GM23338 (cell line): Measurements from ENCODE around the gene CAPN9. TPM values are rescaled to one million over a fixed set of nuclear protein-coding genes. Genes with fewer than 3 reads are reported as not detected.

Experiments
- ATAC-seq: fragments of 200-7000 bp; cut with Tn5 transposase; 3 replicates; pipeline ENCODE4 v1.9.1; 2020
- DNase-seq: peaks from one replicate; pipeline ENCODE4 v3.0.0-alpha.2; 2015; ENCODE audit warnings: low spot score
- H2AFZ ChIP-seq: fragments of 200-600 bp; sonication (generic); 2 replicates; pipeline ENCODE4 v1.8.0; 2016; ENCODE audit warnings: antibody characterized with exemption, mild to moderate bottlenecking, moderate library complexity
- H3F3A ChIP-seq: fragments of 200-600 bp; sonication (generic); replicated peaks from 2 replicates; pipeline ENCODE4 v1.8.0; 2017; ENCODE audit warnings: antibody characterized with exemption, mixed run types, low read depth
- H3K27ac ChIP-seq: fragments of 200-600 bp; sonication (generic); 2 replicates; pipeline ENCODE4 v1.6.1; 2016; ENCODE audit warnings: low read depth
- H3K27me3 ChIP-seq: fragments of 200-600 bp; sonication (generic); 2 replicates; pipeline ENCODE4 v1.8.0; 2016; ENCODE audit warnings: mild to moderate bottlenecking, mixed run types, moderate library complexity; ENCODE audit not compliant: insufficient read depth
- H3K36me3 ChIP-seq: fragments of 200-600 bp; sonication (generic); 2 replicates; pipeline ENCODE4 v1.8.0; 2016; ENCODE audit warnings: mild to moderate bottlenecking; ENCODE audit not compliant: insufficient read depth
- H3K4me1 ChIP-seq: fragments of 200-600 bp; sonication (generic); 2 replicates; pipeline ENCODE4 v1.8.0; 2016; ENCODE audit warnings: mild to moderate bottlenecking, moderate library complexity; ENCODE audit not compliant: insufficient read depth
- H3K4me2 ChIP-seq: fragments of 200-600 bp; sonication (generic); 2 replicates; pipeline ENCODE4 v1.7.1; 2017; ENCODE audit warnings: mixed run types
- H3K4me3 ChIP-seq: fragments of 200-600 bp; sonication (generic); 2 replicates; pipeline ENCODE4 v1.6.1; 2016; ENCODE audit warnings: mixed run types
- H3K79me2 ChIP-seq: fragments of 200-600 bp; sonication (generic); replicated peaks from 2 replicates; pipeline ENCODE4 v1.8.0; 2017; ENCODE audit warnings: mild to moderate bottlenecking; ENCODE audit not compliant: insufficient read depth
- H3K9me2 ChIP-seq: fragments of 200-600 bp; sonication (generic); 2 replicates; pipeline ENCODE4 v1.8.0; 2017; ENCODE audit not compliant: insufficient read depth
- H4K20me1 ChIP-seq: fragments of 200-600 bp; sonication (generic); replicated peaks from 2 replicates; pipeline ENCODE4 v1.8.0; 2017; ENCODE audit warnings: mild to moderate bottlenecking; ENCODE audit not compliant: insufficient read depth
- H3K27ac Mint-ChIP-seq: 2 replicates; pipeline ENCODE4 v1.8.0; 2020; ENCODE audit warnings: inconsistent platforms, mild to moderate bottlenecking, moderate library complexity, mixed read lengths
- H3K27me3 Mint-ChIP-seq: 3 replicates; pipeline ENCODE4 v1.8.0; 2022; ENCODE audit warnings: low read depth, mild to moderate bottlenecking, moderate library complexity, mixed read lengths, inconsistent platforms; ENCODE audit not compliant: insufficient read depth, poor library complexity
- H3K36me3 Mint-ChIP-seq: 3 replicates; pipeline ENCODE4 v1.8.0; 2021; ENCODE audit warnings: low read depth, mild to moderate bottlenecking, inconsistent platforms, moderate library complexity, mixed read lengths
- H3K4me1 Mint-ChIP-seq: 3 replicates; pipeline ENCODE4 v1.8.0; 2020; ENCODE audit warnings: mild to moderate bottlenecking, inconsistent platforms, mixed read lengths
- H3K4me3 Mint-ChIP-seq: 3 replicates; pipeline ENCODE4 v1.8.0; 2021; ENCODE audit warnings: moderate library complexity, mild to moderate bottlenecking, inconsistent platforms, mixed read lengths
- H3K9me3 Mint-ChIP-seq: 3 replicates; pipeline ENCODE4 v1.8.0; 2020; ENCODE audit warnings: moderate library complexity, mild to moderate bottlenecking, inconsistent platforms, mixed read lengths
- JUNB ChIP-seq: IDR thresholded peaks from one replicate; pipeline ENCODE4 v1.6.1; 2016; ENCODE audit warnings: antibody characterized with exemption; ENCODE audit not compliant: unreplicated experiment
- NANOG ChIP-seq: IDR thresholded peaks from 2 replicates; pipeline ENCODE4 v1.6.1; 2016; ENCODE audit warnings: antibody characterized with exemption, borderline replicate concordance
- STAT1 ChIP-seq: IDR thresholded peaks from one replicate; pipeline ENCODE4 v1.6.1; 2016; ENCODE audit warnings: antibody characterized with exemption; ENCODE audit not compliant: unreplicated experiment
- ZNF114 ChIP-seq: fragments of 250-450 bp; sonication (Bioruptor Pico); IDR thresholded peaks from 2 replicates; pipeline ENCODE4 v1.5.0; 2020; ENCODE audit warnings: mild to moderate bottlenecking, moderate library complexity
- ZNF331 ChIP-seq: fragments of 250-450 bp; sonication (Bioruptor Pico); IDR thresholded peaks from 2 replicates; pipeline ENCODE4 v1.5.0; 2020; ENCODE audit warnings: low read depth, mild to moderate bottlenecking, moderate library complexity
- polyA plus RNA-seq: library from polyadenylated mRNA; unstranded; fragments of >200 nt; fragmentation: Nextera tagmentation; extraction: Ambion mirVana; gene quantifications from 2 replicates; pipeline ENCODE4 v1.2.1, GENCODE V29; 2016
- total RNA-seq: library from RNA; depleted of rRNA; stranded (reverse); fragments of >200 nt; shearing (Covaris generic); gene quantifications from 2 replicates; pipeline ENCODE4 v1.2.3, GENCODE V29; 2014
- TF ChIP-seq, protein P1 (sequence below): IDR thresholded peaks from one replicate; pipeline ENCODE4 v1.6.1; 2018; ENCODE audit warnings: antibody characterized with exemption; ENCODE audit not compliant: unreplicated experiment
- TF ChIP-seq, protein P2 (sequence below): IDR thresholded peaks from 2 replicates; pipeline ENCODE4 v1.6.1; 2016; ENCODE audit warnings: antibody characterized with exemption

CAPN9 gene
- total and polyA plus RNA-seq, 2 experiments from 2014 or later: 0.07 TPM; not detected in 1

DNA sequence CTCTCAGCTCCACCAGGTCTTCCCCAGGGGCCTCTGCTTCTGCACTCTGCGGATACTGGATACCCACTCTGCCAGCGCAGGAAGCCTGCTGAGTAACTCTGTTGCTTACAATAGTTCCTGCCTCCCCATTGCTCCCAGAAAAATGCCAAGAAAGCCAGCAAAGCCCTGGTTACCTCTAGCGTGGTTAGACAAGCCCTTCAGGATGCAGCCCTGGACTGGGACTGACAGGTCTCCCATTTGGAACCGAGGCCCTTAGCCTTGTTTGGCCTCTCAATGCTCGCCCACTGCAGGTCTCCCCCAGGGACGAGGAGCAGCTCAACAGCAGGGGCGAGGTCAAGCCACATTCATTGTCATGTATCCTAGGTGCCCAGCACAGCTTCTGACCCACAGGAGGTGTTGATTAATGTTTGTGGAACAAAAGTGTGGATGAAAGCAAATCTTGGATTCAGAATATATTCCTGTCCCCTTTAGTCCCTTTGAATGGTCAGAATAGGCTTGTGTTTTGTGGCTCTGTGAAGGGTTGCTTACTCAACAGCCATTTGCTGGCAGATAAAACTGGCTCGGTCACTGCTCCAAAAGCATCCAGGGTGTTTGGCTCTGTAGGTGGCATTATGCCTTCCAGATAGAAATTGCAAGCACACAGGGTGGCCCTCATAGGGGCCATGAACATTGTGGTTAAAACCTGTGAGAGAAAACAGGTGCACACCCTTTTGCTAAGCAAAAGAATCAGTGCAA is 62.2 kb downstream of the CAPN9 start:
- Histone ChIP-seq H3K79me2 (no peaks in the 10 kb centered on the region), H3K27ac (no peak overlapping the region), H3K27me3 (no peaks in the 10 kb centered on the region), H3K4me1 (no peaks in the 10 kb centered on the region), H3K9me2 (no peaks in the 10 kb centered on the region), H4K20me1 (no peaks in the 10 kb centered on the region), H3K4me3 (no peak overlapping the region), H3K36me3 (no peaks in the 10 kb centered on the region), H3K4me2 (no peak overlapping the region), H3F3A (no peaks in the 10 kb centered on the region), H2AFZ (no peak overlapping the region)
- Mint-ChIP-seq H3K9me3 (peaks cover 13% of the 10 kb centered on the region), H3K4me3 (no peak overlapping the region), H3K27ac (no peak overlapping the region), H3K4me1 (no peaks in the 10 kb centered on the region), H3K36me3 (no peaks in the 10 kb centered on the region), H3K27me3 (peaks cover 3% of the 10 kb centered on the region)
- DNase-seq (no peak), ATAC-seq (no peak)
- no peak for TF ChIP-seq STAT1
- TF ChIP-seq ZNF331: no peak
- no peak for TF ChIP-seq NANOG
- TF ChIP-seq, protein P1, sequence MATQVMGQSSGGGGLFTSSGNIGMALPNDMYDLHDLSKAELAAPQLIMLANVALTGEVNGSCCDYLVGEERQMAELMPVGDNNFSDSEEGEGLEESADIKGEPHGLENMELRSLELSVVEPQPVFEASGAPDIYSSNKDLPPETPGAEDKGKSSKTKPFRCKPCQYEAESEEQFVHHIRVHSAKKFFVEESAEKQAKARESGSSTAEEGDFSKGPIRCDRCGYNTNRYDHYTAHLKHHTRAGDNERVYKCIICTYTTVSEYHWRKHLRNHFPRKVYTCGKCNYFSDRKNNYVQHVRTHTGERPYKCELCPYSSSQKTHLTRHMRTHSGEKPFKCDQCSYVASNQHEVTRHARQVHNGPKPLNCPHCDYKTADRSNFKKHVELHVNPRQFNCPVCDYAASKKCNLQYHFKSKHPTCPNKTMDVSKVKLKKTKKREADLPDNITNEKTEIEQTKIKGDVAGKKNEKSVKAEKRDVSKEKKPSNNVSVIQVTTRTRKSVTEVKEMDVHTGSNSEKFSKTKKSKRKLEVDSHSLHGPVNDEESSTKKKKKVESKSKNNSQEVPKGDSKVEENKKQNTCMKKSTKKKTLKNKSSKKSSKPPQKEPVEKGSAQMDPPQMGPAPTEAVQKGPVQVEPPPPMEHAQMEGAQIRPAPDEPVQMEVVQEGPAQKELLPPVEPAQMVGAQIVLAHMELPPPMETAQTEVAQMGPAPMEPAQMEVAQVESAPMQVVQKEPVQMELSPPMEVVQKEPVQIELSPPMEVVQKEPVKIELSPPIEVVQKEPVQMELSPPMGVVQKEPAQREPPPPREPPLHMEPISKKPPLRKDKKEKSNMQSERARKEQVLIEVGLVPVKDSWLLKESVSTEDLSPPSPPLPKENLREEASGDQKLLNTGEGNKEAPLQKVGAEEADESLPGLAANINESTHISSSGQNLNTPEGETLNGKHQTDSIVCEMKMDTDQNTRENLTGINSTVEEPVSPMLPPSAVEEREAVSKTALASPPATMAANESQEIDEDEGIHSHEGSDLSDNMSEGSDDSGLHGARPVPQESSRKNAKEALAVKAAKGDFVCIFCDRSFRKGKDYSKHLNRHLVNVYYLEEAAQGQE: no peak
- TF ChIP-seq, protein P2, sequence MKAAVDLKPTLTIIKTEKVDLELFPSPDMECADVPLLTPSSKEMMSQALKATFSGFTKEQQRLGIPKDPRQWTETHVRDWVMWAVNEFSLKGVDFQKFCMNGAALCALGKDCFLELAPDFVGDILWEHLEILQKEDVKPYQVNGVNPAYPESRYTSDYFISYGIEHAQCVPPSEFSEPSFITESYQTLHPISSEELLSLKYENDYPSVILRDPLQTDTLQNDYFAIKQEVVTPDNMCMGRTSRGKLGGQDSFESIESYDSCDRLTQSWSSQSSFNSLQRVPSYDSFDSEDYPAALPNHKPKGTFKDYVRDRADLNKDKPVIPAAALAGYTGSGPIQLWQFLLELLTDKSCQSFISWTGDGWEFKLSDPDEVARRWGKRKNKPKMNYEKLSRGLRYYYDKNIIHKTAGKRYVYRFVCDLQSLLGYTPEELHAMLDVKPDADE: no peak
- no peak for TF ChIP-seq JUNB

DNA sequence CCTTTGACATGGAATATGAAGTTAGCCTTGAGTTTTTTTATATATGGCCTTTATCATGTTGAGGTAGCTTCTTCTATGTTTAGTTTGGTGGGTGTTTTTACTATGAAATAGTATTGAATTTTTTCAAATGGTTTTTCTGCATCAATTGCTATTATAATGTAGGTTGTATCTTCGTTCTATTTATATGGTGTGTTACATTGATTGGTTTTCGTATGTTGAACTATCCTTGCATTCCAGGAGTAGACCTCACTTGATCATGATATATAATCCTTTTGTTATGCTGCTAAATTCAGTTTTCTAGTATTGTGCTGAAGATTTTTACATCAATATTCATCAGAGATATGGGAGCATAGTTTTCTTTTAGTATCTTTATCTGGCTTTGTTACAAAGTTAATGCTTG is 65.4 kb downstream of the CAPN9 start:
- Mint-ChIP-seq H3K4me3 (no peak overlapping the region), H3K4me1 (no peaks in the 10 kb centered on the region), H3K36me3 (no peaks in the 10 kb centered on the region), H3K27ac (no peak overlapping the region), H3K27me3 (peaks cover 2% of the 10 kb centered on the region), H3K9me3 (peaks cover 13% of the 10 kb centered on the region)
- Histone ChIP-seq H3K79me2 (no peaks in the 10 kb centered on the region), H2AFZ (no peak overlapping the region), H3K4me1 (no peaks in the 10 kb centered on the region), H3F3A (no peaks in the 10 kb centered on the region), H3K4me3 (no peak overlapping the region), H3K27ac (no peak overlapping the region), H3K9me2 (no peaks in the 10 kb centered on the region), H3K36me3 (no peaks in the 10 kb centered on the region), H3K27me3 (no peaks in the 10 kb centered on the region), H3K4me2 (no peak overlapping the region), H4K20me1 (no peaks in the 10 kb centered on the region)
- no peak for ATAC-seq
- no peak for DNase-seq
- TF ChIP-seq, protein P1: no peak
- TF ChIP-seq JUNB (no peak), NANOG (no peak), ZNF114 (no peak), ZNF331 (no peak)
